Effector memory CD8-positive, alpha-beta T cell (primary cell): ENCODE measurements around the gene QPCTL.
A peak's percentile ranks its signal among the peaks of the same experiment; 100 is the strongest.
"Not testable (repeated sequence)": the region's sequence is repeated elsewhere in the genome, so short reads cannot be mapped to it uniquely, and the experiment has no call there.

Experiments used
- ATAC-seq: fragments of 150-1000 bp; cut with Tn5 transposase; replicated peaks from 2 replicates; pipeline ENCODE4 v1.10.0; 2021; ENCODE audit warnings: mild to moderate bottlenecking, moderate library complexity
- DNase-seq, 3 experiments: peaks; one replicate each; pipeline ENCODE4 v3.0.0; 2021
- H3K27ac Mint-ChIP-seq, 2 donors: one replicate each; pipeline ENCODE4 v1.8.0; 2022; ENCODE audit warnings: mild to moderate bottlenecking in 2 of 2, mixed read lengths in 2 of 2, moderate library complexity in 2 of 2
- H3K27me3 Mint-ChIP-seq, 2 donors: one replicate each; pipeline ENCODE4 v1.8.0; 2022; ENCODE audit warnings: mixed read lengths in 2 of 2
- H3K36me3 Mint-ChIP-seq: one replicate; pipeline ENCODE4 v1.8.0; 2022; ENCODE audit warnings: mild to moderate bottlenecking, moderate library complexity, mixed read lengths; ENCODE audit not compliant: insufficient read depth
- H3K4me1 Mint-ChIP-seq, 2 donors: one replicate each; pipeline ENCODE4 v1.8.0; 2022; ENCODE audit warnings: low read depth in 2 of 2, mixed read lengths in 2 of 2
- H3K4me3 Mint-ChIP-seq, 2 donors: one replicate each; pipeline ENCODE4 v1.8.0; 2022; ENCODE audit warnings: mild to moderate bottlenecking in 2 of 2, mixed read lengths in 2 of 2, moderate library complexity in 2 of 2
- H3K9me3 Mint-ChIP-seq, 2 donors: one replicate each; pipeline ENCODE4 v1.8.0; 2022; ENCODE audit warnings: mixed read lengths in 2 of 2

QPCTL gene

DNA sequence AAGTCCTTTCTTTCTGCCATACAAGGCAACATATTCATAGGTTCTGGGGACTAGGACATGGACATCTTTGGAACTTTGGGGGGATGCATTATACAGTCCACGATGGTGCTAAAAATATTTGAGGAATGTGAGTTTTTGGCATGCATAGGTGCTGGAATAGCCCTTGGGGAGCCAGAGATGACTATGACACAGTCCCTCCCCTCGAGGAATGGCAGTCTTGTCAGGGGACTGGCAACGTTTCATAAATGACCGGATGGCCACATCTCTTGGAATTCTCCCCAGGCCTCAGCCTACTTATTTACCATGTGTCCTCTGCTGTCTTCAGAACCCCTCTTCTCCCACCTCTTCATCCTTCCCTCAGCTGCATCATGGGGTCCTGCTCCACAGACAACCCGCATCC, 54.4 kb downstream of the QPCTL start:
- no peak overlapping the region for H3K27ac Mint-ChIP-seq
- H3K36me3 Mint-ChIP-seq = no peaks in the 10 kb centered on the region
- peaks cover 10 to 51% of the 10 kb centered on the region in 2 donors for H3K27me3 Mint-ChIP-seq
- no peak for DNase-seq
- no peak for ATAC-seq
- H3K4me1 Mint-ChIP-seq = no peaks in the 10 kb centered on the region
- H3K4me3 Mint-ChIP-seq = no peak overlapping the region
- no peaks in the 10 kb centered on the region for H3K9me3 Mint-ChIP-seq

DNA sequence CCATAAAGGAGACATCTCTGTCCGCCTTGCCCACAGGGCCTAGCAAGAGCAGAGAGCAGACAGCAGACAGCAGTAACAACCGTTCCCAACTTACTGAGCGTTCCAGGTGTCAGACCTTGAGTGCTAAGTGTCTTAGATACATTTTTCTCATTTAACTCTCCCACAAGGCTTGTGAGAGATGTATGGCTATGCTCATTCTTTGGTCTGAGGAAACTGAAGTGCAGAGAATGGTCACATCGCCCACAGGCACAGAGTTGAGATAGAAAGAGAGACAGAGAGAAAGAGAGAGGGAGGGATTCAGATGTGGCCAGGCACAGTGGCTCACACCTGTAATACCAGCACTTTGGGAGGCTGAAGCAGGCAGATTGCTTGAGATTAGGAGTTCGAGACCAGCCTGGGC, 55.0 kb downstream of the QPCTL start:
- Mint-ChIP-seq H3K36me3 (no peaks in the 10 kb centered on the region), H3K4me3 (no peak overlapping the region), H3K27ac (no peak overlapping the region), H3K27me3 (peaks cover 10 to 46% of the 10 kb centered on the region in 2 donors), H3K4me1 (no peaks in the 10 kb centered on the region), H3K9me3 (no peaks in the 10 kb centered on the region)
- ATAC-seq (no peak), DNase-seq (no peak)

DNA sequence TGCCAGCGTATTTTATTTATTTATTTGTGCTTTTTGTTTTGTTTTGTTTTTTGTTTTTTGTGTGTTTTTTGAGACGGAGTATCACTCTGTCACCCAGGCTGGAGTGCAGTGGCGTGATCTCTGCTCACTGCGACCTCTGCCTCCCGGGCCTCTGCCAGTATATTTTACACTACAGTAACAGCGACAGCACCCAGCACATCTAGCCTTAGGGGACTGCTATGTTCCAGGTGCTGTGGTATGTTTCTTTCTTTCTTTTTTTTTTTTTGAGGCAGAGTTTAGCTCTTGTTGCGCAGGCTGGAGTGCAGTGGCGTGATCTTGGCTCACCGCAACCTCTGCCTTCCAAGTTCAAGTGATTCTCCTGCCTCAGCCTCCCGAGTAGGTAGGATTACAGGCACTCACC, 59.0 kb downstream of the QPCTL start:
- H3K27ac Mint-ChIP-seq, H3K4me3 Mint-ChIP-seq, ATAC-seq, DNase-seq, H3K36me3 Mint-ChIP-seq, H3K9me3 Mint-ChIP-seq, H3K4me1 Mint-ChIP-seq: not testable (repeated sequence)
- H3K27me3 Mint-ChIP-seq = peaks cover 10 to 21% of the 10 kb centered on the region in 2 donors

DNA sequence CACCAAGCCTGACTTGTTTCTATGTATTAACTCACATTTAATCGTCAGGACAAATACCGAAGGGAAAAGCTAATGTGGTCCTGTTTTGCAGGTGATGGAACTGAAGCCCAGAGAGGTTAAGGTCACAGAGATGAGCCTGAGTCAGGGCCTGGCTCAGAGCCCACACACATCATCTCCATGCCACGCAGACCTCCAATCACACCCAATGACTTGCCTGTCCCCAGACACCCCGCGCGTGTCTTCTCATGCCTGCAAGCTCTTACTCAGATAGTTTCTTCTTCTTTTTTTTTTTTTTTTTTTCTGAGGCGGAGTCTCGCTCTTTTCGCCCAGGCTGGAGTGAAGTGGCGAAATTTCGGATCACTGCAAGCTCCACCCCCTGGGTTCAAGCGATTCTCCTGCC, 60.2 kb downstream of the QPCTL start:
- peak overlapping the region in 1 of 2 donors; percentile 39 for H3K27ac Mint-ChIP-seq
- H3K4me3 Mint-ChIP-seq = no peak overlapping the region
- H3K36me3 Mint-ChIP-seq = no peaks in the 10 kb centered on the region
- DNase-seq (no peak), ATAC-seq (no peak)
- peaks cover 2 to 9% of the 10 kb centered on the region in 2 donors for H3K27me3 Mint-ChIP-seq
- H3K9me3 Mint-ChIP-seq = no peaks in the 10 kb centered on the region
- no peaks in the 10 kb centered on the region for H3K4me1 Mint-ChIP-seq

DNA sequence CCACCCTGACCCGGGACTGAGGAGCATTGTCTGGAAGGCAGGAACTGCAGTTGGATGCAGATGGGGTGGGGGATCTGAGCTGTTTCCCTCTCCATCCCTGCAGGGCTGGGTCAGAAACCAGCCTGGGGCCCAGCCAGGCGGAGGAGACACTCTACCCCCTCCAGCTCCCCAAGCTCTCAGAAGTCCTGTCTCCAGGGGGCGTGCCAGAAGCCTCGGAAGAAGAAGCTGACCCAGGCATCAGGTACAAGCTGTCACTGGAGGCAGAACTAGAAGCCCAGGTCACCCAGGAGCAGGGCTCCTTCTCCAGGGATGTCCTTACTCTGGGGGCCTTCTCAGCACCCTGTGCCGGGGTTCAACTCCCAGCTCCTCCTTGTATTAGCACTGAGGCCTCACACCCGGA, 61.1 kb downstream of the QPCTL start:
- no peak for DNase-seq
- Mint-ChIP-seq H3K27ac (peak overlapping the region in 1 of 2 donors; percentile 39), H3K27me3 (peaks cover 0 to under 1% of the 10 kb centered on the region in 2 donors), H3K4me1 (no peaks in the 10 kb centered on the region), H3K4me3 (no peak overlapping the region), H3K36me3 (no peaks in the 10 kb centered on the region), H3K9me3 (no peaks in the 10 kb centered on the region)
- no peak for ATAC-seq
